ENCODE measurements around the gene SAMD5.

SAMD5 gene

DNA sequence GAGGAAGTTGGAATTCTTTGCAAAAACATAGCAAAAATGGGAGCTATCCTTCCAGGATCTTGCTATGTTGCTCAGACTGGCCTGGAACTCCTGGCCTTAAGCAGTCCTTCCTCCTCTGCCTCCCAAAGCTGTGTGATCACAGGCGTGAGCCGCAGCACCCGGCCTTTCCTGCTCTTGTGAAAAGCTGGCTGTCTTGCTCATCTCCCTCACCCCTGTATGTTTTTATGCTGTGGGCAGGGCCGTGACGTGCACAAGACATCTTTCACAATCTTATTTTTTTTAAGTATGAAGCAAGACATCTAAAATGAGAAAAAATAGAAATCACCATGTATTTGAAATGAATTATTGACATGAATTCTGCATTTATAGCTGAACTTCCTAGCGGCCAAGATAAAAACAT lies 110.4 kb downstream of the SAMD5 start:
- no peak for DNase-seq (ENCODE audit: low read depth, low spot score)

Data from iPS DF 19.7 (cell line).